Measurements from ENCODE around the gene ATP6V1G2. TPM values are rescaled to one million over a fixed set of nuclear protein-coding genes. Genes with fewer than 3 reads are reported as not detected.

The ATP6V1G2 gene
- total RNA-seq, 4 donors from 2014 or later = 0.60 to 3.8 (median 2.2) TPM

DNA sequence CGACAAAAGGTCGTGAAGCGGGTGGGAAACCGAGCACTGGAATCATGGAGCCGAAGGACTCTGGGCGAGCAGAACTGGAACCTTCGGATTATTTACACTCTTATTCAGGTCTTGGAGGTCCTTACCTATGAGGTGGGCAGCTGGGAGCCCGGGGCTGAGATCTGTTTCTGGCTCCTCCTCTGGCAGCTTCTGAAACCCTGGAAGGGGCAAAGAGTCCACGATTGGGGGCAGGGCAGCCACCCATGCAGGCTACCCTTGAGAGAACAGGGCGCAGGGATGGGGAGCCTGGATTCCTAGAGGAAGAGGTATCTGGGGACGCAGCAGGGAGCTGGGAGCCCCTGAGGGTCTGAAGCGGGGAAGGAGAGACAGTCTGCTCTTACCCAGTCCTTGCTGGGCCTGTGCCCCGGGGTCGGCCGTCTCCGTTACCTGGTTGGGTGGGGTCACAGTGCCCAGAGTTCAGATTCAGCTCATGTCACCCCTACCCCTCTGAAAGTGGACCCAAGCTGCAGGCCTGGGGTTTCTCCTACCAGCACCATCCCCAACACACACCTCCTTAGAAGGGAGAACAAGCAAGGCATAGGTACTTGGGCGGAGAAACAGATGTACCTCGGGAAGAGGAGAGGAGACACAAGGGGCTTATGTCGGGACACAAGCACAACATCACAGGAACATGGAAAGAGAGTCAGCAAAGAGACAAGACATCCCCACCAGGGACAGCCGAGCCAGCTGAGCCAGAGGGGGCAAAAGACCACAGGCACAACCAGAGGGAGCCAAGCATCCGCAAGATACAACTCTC, 35.2 kb upstream of the ATP6V1G2 start:
- Histone ChIP-seq H3K27me3 (no peaks in the 10 kb centered on the region), H3K27ac (peak overlapping the region; percentile 9 to 87 (median 67)), H3K36me3 (no peaks in the 10 kb centered on the region), H3K4me3 (peak overlapping the region; percentile 41 to 80 (median 67)), H3K4me1 (peaks cover 0 to 19% (median 8%) of the 10 kb centered on the region in 4 donors), H3K9me3 (no peaks in the 10 kb centered on the region)
- DNase-seq (ENCODE audit: low spot score in 2 of 2) = no peak
- no peak for TF ChIP-seq EP300 (IDR thresholded peaks at IDR 0.05)
- no peak for TF ChIP-seq POLR2A (IDR thresholded peaks at IDR 0.05)
- TF ChIP-seq, protein P1, sequence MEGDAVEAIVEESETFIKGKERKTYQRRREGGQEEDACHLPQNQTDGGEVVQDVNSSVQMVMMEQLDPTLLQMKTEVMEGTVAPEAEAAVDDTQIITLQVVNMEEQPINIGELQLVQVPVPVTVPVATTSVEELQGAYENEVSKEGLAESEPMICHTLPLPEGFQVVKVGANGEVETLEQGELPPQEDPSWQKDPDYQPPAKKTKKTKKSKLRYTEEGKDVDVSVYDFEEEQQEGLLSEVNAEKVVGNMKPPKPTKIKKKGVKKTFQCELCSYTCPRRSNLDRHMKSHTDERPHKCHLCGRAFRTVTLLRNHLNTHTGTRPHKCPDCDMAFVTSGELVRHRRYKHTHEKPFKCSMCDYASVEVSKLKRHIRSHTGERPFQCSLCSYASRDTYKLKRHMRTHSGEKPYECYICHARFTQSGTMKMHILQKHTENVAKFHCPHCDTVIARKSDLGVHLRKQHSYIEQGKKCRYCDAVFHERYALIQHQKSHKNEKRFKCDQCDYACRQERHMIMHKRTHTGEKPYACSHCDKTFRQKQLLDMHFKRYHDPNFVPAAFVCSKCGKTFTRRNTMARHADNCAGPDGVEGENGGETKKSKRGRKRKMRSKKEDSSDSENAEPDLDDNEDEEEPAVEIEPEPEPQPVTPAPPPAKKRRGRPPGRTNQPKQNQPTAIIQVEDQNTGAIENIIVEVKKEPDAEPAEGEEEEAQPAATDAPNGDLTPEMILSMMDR (IDR thresholded peaks at IDR 0.05) = no peak
- 23 to 27% methylated on average over 21 of the region's 21 CpGs for WGBS, 2 donors

DNA sequence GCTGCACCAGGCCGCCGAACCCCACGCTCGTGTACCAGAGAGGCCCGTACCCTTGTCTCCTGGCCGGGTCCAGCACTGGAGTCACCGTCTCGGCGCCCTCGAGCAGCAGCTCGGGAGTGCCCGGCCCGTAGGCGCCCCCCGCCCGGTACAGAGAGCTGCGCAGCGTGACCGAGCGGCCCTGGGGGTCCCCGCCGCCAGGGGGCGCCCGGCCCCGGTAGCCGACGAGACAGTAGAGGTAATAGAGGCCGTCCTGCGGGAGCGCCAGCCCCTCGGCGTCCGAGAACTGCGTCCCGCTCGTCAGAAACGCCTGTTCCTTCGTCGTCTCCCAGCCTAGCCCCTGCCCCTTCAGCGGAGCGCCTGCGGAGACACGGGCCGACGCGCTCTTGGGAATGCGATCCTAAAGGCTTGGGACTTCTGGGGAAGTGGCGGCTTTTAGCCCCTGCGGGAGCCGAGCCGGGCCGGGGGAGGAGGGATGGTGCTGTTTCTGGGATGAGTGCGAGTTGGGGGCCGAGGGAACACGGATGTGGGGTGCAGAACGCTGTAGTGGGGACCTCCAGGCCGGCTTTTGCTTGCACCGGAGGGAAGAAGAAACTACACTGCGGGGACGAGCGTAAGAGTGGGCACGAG, 34.5 kb upstream of the ATP6V1G2 start:
- Histone ChIP-seq H3K27me3 (no peaks in the 10 kb centered on the region), H3K9me3 (no peaks in the 10 kb centered on the region), H3K36me3 (no peaks in the 10 kb centered on the region), H3K4me1 (peaks cover 0 to 19% (median 7%) of the 10 kb centered on the region in 4 donors), H3K4me3 (peak overlapping the region; percentile 41 to 80 (median 67)), H3K27ac (peak overlapping the region; percentile 9 to 87 (median 67))
- DNase-seq (ENCODE audit: low spot score in 2 of 2) = peak; percentile 74 to 81
- WGBS, 2 donors = 1% methylated on average over 19 to 49 of the region's 62 CpGs
- TF ChIP-seq, protein P1 (IDR thresholded peaks at IDR 0.05) = peak; percentile 98 to 99 (median 98)
- TF ChIP-seq POLR2A (IDR thresholded peaks at IDR 0.05) (peak; percentile 10 to 38), EP300 (IDR thresholded peaks at IDR 0.05) (peak in 1 of 2 donors; percentile 58)

DNA sequence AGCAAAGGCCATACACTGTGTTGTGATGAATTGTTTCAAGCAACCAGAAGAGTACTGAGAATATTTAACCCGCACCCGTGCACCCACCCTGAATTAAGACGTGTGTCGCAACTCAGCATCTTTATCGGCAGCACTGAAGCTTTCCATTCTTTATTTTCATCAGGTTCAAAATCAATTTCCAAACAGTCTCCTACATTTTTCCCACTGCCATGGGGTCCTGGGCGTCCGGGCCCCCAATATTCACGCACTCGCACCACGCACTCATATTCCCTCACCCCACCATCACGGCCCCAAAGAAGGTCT, 34.0 kb upstream of the ATP6V1G2 start:
- TF ChIP-seq, protein P1 (IDR thresholded peaks at IDR 0.05) = no peak
- TF ChIP-seq POLR2A (IDR thresholded peaks at IDR 0.05) (no peak), EP300 (IDR thresholded peaks at IDR 0.05) (no peak)
- Histone ChIP-seq H3K36me3 (no peaks in the 10 kb centered on the region), H3K27ac (peak overlapping the region; percentile 9 to 87 (median 67)), H3K4me1 (peaks cover 0 to 19% (median 5%) of the 10 kb centered on the region in 4 donors), H3K27me3 (no peaks in the 10 kb centered on the region), H3K4me3 (peak overlapping the region; percentile 41 to 80 (median 67)), H3K9me3 (no peaks in the 10 kb centered on the region)
- WGBS, 2 donors = 34 to 45% methylated on average over 11 of the region's 11 CpGs
- DNase-seq (ENCODE audit: low spot score in 2 of 2) = no peak

DNA sequence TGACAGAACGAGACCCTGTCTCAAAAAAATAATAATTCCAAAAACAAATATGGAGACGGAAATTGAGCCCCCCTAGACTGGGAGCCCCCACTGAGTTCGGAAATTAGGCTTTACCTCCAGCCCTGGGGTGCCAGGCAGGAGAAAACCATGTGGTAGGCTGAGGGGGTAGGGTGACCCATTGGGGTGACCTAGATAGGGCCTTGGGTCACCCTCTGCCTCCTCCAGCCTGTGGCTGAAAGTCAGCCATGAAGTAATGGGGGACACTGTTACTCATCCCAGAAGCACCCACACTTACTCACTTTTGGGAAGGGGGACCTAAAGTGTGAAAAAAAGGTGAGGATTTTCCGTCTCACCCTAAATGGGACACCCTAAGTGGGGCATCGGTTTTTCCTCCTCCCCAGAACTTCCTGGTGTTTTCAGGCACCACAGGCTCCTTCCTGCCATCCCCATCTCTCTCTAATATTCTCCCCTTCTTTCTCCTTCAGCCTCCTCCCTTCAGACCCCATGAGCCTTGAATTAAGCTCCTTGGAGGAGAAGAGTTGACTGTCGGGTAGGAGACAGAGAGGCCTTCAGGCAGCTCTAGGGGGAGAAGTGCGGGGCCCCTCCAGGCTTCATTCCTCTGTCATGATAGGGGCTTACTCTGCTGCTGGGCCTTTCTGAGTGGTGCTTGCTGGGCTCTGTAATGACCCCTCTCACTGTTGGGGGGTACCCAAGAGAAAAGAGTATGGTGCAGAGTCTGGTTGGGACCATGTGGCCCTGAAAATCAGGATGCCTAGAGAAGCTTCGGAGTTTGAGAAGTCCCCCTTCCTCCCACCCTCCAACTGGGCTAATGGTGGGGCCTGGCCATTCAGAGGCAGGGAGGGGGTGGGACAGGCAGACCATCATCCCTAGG, 33.4 kb upstream of the ATP6V1G2 start:
- Histone ChIP-seq H3K27ac (peak overlapping the region in 1 of 4 donors; percentile 78), H3K9me3 (no peaks in the 10 kb centered on the region), H3K4me3 (peak overlapping the region in 1 of 4 donors; percentile 71), H3K27me3 (no peaks in the 10 kb centered on the region), H3K36me3 (no peaks in the 10 kb centered on the region), H3K4me1 (peaks cover 0 to 19% (median 7%) of the 10 kb centered on the region in 4 donors)
- TF ChIP-seq POLR2A (IDR thresholded peaks at IDR 0.05) = no peak
- TF ChIP-seq, protein P1 (IDR thresholded peaks at IDR 0.05) = no peak
- DNase-seq (ENCODE audit: low spot score in 2 of 2) = no peak
- WGBS, 2 donors = 88 to 94% methylated on average over 8 of the region's 8 CpGs

All from tibial nerve (tissue), 4 donors.